Activated T-helper 2 cell treated with anti-CD3 and anti-CD28 coated beads, Interferon-gamma antibody, Interleukin-2, Interleukin-4, amounts not matched to agents 10 μg/mL and 5 μg/mL and 100 μg/mL, durations not matched to agents 14 hours and 24 hours and 36 hours (primary cell): ENCODE results near the gene USP47. TPM values are rescaled to one million over a fixed set of nuclear protein-coding genes. Genes with fewer than 3 reads are reported as not detected.
A peak's percentile ranks its signal among the peaks of the same experiment; 100 is the strongest.

Source experiments
- DNase-seq: peaks from one replicate; pipeline ENCODE4 v3.0.0; 2021; ENCODE audit warnings: low spot score
- H3K27ac Mint-ChIP-seq: one replicate; pipeline ENCODE4 v1.8.0; 2021; ENCODE audit warnings: mixed read lengths
- H3K27me3 Mint-ChIP-seq: one replicate; pipeline ENCODE4 v1.8.0; 2021; ENCODE audit warnings: low read depth, mixed read lengths
- H3K36me3 Mint-ChIP-seq: one replicate; pipeline ENCODE4 v1.8.0; 2021; ENCODE audit warnings: low read depth, mixed read lengths
- H3K4me1 Mint-ChIP-seq: one replicate; pipeline ENCODE4 v1.8.0; 2021; ENCODE audit warnings: low read depth, mixed read lengths
- H3K4me3 Mint-ChIP-seq: one replicate; pipeline ENCODE4 v1.8.0; 2021; ENCODE audit warnings: low read depth, mild to moderate bottlenecking, moderate library complexity, mixed read lengths
- H3K9me3 Mint-ChIP-seq: one replicate; pipeline ENCODE4 v1.8.0; 2021; ENCODE audit warnings: mixed read lengths
- intact Hi-C: fragments of 100-400 bp; cut with micrococcal nuclease; formaldehyde crosslinking; loops from one replicate; pipeline ENCODE4 v1.15.1; 2023
- total RNA-seq: library from RNA; stranded (reverse); gene quantifications from 2 replicates; pipeline ENCODE4 v1.2.3, GENCODE V29; 2022

The USP47 gene
- total RNA-seq, 1 donor from 2014 or later, result 55.8 TPM

DNA sequence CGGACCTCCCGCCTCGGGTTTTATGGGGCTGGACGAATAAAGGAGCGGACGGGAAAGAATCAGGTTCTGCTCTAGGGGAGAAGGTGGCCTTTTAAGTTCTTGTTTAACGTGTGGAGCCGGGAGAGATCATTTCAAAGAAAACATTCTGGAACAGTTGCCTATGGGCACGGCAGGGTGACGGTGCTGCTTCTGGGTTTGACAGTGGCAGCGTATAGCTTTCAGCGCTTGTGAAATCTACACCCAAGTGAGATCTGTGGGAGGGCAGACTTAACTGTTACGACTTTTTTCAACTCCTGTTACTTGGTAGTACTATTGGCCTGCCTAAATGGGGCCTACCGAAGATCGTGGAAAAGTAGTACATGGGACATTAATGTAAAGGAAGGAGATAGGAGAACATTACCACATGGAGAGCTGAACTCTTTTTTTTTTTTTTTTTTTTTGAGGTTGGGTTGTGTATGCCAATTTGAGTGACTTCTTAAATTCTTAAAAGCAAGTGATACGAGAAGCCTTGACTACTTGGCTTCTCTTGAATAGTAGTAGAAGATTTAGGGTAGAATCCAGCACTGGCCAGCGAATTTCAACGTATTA is 743 bp downstream of the USP47 start:
- Mint-ChIP-seq H3K9me3 (no peaks in the 10 kb centered on the region), H3K4me3 (no peak overlapping the region), H3K36me3 (peaks cover 3% of the 10 kb centered on the region), H3K27ac (no peak overlapping the region), H3K4me1 (peaks cover 9% of the 10 kb centered on the region), H3K27me3 (peaks cover 13% of the 10 kb centered on the region)
- peak; percentile 55 for DNase-seq
- intact Hi-C loops, result loop anchor here (1.0 to 10.0 kb wide), 5 partner anchors 220 to 1385 kb away; partner anchors contain the start of genes AMPD3, GALNT18 and ZBED5

DNA sequence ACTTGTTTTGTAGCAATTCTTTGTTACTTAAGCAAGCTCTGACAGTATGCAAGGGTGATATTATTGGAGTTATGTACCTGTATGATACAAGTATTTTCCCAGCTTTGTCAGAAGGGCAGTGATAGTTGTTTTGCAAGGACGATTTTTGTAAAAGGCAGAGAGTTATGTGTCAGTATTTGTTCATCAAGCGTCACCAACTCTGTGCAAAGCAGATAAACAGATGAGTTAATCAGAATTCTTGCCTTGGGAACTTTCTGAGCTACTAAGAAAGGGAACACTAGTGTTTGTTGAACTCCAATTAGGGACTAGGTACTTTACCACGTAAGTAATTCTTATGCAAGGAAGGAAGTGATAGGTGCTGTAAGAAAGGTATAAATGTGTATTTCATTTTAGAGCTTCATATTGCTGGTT is 1.4 kb downstream of the USP47 start:
- no peak for DNase-seq
- no peak overlapping the region for H3K27ac Mint-ChIP-seq
- intact Hi-C loops, result loop anchor here (2.0 to 10.0 kb wide), 4 partner anchors 221 to 1386 kb away; partner anchors contain the start of genes AMPD3, GALNT18 and ZBED5
- H3K27me3 Mint-ChIP-seq, result peaks cover 11% of the 10 kb centered on the region
- H3K36me3 Mint-ChIP-seq, result peaks cover 3% of the 10 kb centered on the region
- no peak overlapping the region for H3K4me3 Mint-ChIP-seq
- H3K4me1 Mint-ChIP-seq, result peaks cover 11% of the 10 kb centered on the region
- no peaks in the 10 kb centered on the region for H3K9me3 Mint-ChIP-seq

DNA sequence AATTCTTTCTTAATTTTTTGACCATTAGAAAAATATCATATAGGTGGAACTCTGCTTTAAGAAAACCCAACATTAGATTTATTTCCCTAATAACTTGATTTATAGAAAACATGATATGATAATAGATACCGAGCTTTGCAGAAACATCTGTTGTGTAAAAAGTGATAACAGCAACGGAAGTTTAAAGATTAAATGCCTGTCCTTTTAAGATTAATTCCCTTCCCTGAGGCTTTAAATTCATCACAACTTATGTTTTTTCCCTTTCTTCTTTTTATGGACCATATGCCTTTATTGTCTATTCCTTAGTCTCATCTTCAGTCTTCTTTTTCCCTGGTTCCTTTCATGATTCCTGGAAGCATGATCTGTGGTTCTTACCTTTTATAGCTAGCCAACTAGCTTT is 1.9 kb downstream of the USP47 start:
- no peak overlapping the region for H3K27ac Mint-ChIP-seq
- peaks cover 3% of the 10 kb centered on the region for H3K36me3 Mint-ChIP-seq
- intact Hi-C loops, result loop anchor here (2.0 to 10.0 kb wide), 5 partner anchors 21 to 1386 kb away; partner anchors contain the start of genes AMPD3, GALNT18 and ZBED5
- H3K9me3 Mint-ChIP-seq, result no peaks in the 10 kb centered on the region
- no peak for DNase-seq
- peaks cover 8% of the 10 kb centered on the region for H3K27me3 Mint-ChIP-seq
- H3K4me3 Mint-ChIP-seq, result no peak overlapping the region
- H3K4me1 Mint-ChIP-seq, result peaks cover 11% of the 10 kb centered on the region

DNA sequence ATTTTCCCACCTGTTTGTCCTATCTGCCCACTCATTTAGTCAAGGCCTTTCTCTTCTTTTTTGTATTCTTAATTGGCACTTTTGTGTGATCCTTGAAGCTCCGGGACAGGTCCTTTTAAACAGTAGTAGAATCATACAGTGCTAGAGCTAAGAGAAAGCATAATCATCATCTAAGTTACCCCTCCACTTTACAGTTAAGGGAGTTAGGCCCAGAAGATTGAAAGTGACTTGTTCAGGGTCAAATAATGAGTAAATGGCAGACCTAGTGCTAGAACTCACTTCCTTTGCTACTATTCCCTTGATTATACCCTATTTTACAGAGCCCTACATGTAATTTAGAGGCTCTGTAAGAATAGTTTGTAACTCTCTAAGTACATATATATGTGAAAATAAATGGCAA is 2.5 kb downstream of the USP47 start:
- Mint-ChIP-seq H3K9me3 (no peaks in the 10 kb centered on the region), H3K4me1 (peaks cover 15% of the 10 kb centered on the region), H3K27me3 (peaks cover 3% of the 10 kb centered on the region), H3K36me3 (peaks cover 3% of the 10 kb centered on the region), H3K27ac (no peak overlapping the region), H3K4me3 (no peak overlapping the region)
- intact Hi-C loops, result loop anchor here (2.0 to 10.0 kb wide), 4 partner anchors 21 to 1387 kb away; partner anchors contain the start of genes AMPD3 and GALNT18
- no peak for DNase-seq

DNA sequence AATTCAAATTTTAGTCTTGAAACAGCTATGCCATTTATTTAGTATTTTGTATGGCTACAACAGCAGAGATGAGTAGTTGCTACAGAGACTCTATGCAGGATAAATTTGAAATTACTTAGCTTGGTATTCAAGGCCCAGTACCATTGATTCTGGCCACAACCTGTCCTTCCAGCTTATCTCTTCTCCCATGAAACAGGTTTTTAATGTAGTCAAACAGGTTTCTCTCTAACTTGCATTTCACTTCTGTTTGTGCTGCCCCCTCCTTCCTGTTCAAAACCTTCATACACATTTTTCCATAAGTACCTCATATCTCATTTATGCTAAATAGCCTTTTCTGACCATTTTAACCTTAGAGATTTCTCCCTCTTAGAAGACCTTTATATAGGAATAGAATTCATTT is 3.3 kb downstream of the USP47 start:
- Mint-ChIP-seq H3K36me3 (peaks cover 3% of the 10 kb centered on the region), H3K27ac (no peak overlapping the region), H3K4me3 (peak overlapping the region; percentile 46), H3K27me3 (no peaks in the 10 kb centered on the region), H3K4me1 (peaks cover 23% of the 10 kb centered on the region), H3K9me3 (no peaks in the 10 kb centered on the region)
- intact Hi-C loops, result loop anchor here (1.0 to 10.0 kb wide), 5 partner anchors 11 to 342 kb away; no protein-coding TSS in a partner anchor
- DNase-seq, result no peak

DNA sequence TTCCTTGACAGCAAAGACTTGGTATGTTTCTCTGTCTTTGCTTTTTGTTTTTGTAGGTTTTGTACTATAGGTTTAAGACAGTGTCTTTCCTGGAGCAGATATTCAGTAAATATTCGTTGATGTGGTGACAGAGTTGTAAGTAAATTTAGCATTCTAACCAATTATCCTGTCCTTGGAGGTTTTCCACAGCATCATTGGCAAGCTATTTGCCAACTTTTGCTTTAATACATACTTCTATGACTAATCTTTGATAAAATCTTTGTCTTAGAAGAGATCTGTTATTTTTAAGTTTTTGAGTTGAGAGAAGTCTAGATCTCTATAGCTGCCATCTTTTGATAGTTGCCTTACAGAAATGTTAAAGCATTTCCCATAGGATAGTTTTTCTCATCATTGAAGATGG is 3.8 kb downstream of the USP47 start:
- H3K4me3 Mint-ChIP-seq, result peak overlapping the region; percentile 46
- DNase-seq, result no peak
- intact Hi-C loops, result loop anchor here (1.0 to 10.0 kb wide), 5 partner anchors 11 to 342 kb away; no protein-coding TSS in a partner anchor
- H3K4me1 Mint-ChIP-seq, result peaks cover 28% of the 10 kb centered on the region
- no peaks in the 10 kb centered on the region for H3K27me3 Mint-ChIP-seq
- peaks cover 3% of the 10 kb centered on the region for H3K36me3 Mint-ChIP-seq
- H3K27ac Mint-ChIP-seq, result no peak overlapping the region
- no peaks in the 10 kb centered on the region for H3K9me3 Mint-ChIP-seq

DNA sequence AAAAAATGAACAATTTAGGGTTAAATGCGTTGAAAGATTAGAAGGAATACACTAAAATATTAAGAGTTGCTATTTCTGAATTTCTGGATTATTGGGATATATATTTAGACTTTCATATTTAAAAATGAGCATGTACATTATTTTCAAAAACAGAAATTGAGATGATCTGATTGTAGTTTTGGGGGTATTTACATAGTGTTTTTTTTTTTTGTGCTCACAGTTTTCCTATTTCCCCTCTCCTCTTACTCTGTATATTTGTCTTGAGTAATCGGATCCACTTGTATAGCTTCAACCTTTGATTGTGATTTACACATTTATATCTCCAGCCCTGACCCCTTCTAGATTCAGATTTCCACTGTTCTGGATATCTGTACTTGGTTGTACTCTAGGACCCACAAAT is 5.3 kb downstream of the USP47 start:
- H3K4me1 Mint-ChIP-seq, result peaks cover 30% of the 10 kb centered on the region

DNA sequence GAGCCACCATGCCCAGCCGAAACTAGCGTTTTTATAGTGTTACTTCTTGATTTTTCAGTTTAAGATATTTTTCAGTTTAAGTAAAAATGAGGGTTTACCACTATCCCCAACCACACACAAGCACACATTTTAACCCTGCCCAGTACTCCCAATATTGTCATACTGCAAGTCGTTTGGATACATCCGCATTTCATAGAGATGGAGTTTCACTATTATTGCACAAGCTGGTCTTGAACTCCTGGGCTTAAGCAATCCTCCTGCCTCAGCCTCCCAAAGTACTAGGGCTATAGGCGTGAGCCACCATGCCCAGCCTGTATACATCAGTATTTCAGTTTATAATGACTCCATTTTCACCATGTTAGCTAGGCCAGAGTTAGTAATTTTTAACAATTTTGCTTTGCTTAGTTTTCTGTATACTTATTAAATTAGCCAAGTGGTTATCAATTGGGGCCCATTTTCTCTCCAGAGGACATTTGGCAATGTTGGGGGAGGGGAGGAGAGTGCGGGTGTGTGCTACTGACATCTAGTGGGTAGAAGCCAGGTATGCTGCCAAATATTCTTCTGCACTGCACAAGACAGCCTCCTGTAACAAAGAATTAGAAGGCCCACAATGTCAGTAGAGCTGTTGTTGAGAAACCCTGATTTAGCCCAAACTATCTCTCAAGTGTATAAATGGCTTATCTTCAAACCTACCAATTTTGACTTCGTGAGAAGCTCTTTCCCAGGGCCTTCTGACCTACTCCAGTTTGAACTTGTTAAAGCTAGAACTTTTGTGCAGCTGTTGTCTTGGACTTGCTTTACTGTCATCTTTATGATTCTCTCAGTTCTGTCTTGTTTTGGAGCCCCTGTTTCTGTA is 7.3 kb downstream of the USP47 start:
- Mint-ChIP-seq H3K36me3 (peaks cover 7% of the 10 kb centered on the region), H3K4me3 (no peak overlapping the region), H3K27me3 (no peaks in the 10 kb centered on the region), H3K27ac (peak overlapping the region; percentile 0), H3K9me3 (no peaks in the 10 kb centered on the region), H3K4me1 (peaks cover 41% of the 10 kb centered on the region)
- peak; percentile 54 for DNase-seq
- intact Hi-C loops, result loop anchor here (2.0 to 10.0 kb wide), 5 partner anchors 33 to 338 kb away; no protein-coding TSS in a partner anchor

More for the DNA sequence above, 5.3 kb downstream of the USP47 start:
- H3K4me3 Mint-ChIP-seq, result no peak overlapping the region
- no peaks in the 10 kb centered on the region for H3K27me3 Mint-ChIP-seq
- H3K27ac Mint-ChIP-seq, result no peak overlapping the region
- H3K36me3 Mint-ChIP-seq, result peaks cover 3% of the 10 kb centered on the region
- intact Hi-C loops, result loop anchor here (5.0 to 10.0 kb wide), 3 partner anchors 35 to 340 kb away; no protein-coding TSS in a partner anchor
- DNase-seq, result no peak
- H3K9me3 Mint-ChIP-seq, result no peaks in the 10 kb centered on the region

DNA sequence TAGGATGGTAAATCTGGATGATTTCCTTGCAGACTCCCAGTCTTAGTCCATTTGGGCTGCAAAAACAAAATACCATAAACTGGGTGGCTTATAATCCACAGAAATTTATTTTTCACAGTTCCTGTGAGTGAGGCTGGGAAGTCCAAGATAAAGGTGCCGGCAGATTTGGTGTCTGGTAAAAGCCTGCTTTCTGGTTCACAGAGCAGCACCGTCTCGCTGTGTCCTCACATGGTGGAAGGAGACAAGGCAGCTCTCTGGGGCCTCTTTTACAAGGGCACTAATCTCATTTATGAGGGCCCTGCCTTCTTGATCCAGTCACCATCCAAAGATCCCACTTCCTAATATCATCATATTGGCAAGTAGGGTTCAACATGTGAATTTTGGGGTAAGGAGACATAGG is 8.9 kb downstream of the USP47 start:
- intact Hi-C loops, result no loop called here
- Mint-ChIP-seq H3K27ac (no peak overlapping the region), H3K36me3 (peaks cover 7% of the 10 kb centered on the region), H3K27me3 (no peaks in the 10 kb centered on the region), H3K4me1 (peaks cover 42% of the 10 kb centered on the region), H3K4me3 (no peak overlapping the region), H3K9me3 (no peaks in the 10 kb centered on the region)
- DNase-seq, result no peak

DNA sequence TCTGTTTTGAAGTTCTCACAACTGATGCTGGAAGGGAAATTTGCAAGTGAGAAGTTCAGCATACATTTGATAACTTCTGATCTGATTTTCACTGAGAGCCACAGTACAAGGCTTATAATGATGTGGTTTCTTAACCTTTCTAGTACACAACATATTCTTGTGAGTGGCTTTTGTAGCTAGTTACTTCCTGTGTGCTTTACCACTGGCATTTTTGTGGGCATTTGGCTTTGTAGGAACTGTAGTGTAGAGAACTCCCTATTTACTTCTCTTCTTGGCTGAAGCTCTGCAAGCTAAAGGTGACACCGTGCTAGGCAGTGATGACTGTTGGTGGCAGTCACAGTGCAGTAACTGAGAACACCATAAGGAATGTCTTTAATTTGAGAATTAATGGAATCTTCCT is 14.9 kb downstream of the USP47 start:
- intact Hi-C loops, result loop anchor here (1.0 kb wide), 1 partner anchor 11 kb away; no protein-coding TSS in a partner anchor
- no peak overlapping the region for H3K4me3 Mint-ChIP-seq

DNA sequence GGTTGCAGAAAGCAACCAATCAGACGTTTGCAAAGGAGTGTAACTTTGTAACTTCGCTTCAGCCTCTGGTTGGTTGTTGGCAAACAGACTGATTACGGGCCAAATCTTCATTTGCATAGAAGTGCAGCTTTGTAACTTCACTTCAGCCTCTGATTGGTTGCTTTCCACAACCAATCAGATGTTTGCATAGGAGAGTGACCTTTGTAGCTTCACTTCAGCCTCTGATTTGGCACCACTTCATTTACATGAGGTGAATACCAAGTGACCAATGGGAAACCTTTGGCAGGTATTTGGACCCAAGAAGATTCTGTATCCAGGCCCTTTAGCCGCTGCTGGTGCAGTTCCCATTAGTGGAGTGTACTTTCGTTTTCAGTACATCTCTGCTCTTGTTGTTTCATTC is 16.0 kb downstream of the USP47 start:
- no peak overlapping the region for H3K4me3 Mint-ChIP-seq
- peaks cover 28% of the 10 kb centered on the region for H3K4me1 Mint-ChIP-seq
- no peak overlapping the region for H3K27ac Mint-ChIP-seq
- H3K36me3 Mint-ChIP-seq, result peaks cover 3% of the 10 kb centered on the region
- intact Hi-C loops, result no loop called here
- DNase-seq, result no peak
- H3K9me3 Mint-ChIP-seq, result no peaks in the 10 kb centered on the region
- no peaks in the 10 kb centered on the region for H3K27me3 Mint-ChIP-seq

More for the DNA sequence above, 14.9 kb downstream of the USP47 start:
- Mint-ChIP-seq H3K9me3 (no peaks in the 10 kb centered on the region), H3K27me3 (no peaks in the 10 kb centered on the region), H3K36me3 (peaks cover 3% of the 10 kb centered on the region), H3K4me1 (peaks cover 32% of the 10 kb centered on the region), H3K27ac (no peak overlapping the region)
- DNase-seq, result no peak

DNA sequence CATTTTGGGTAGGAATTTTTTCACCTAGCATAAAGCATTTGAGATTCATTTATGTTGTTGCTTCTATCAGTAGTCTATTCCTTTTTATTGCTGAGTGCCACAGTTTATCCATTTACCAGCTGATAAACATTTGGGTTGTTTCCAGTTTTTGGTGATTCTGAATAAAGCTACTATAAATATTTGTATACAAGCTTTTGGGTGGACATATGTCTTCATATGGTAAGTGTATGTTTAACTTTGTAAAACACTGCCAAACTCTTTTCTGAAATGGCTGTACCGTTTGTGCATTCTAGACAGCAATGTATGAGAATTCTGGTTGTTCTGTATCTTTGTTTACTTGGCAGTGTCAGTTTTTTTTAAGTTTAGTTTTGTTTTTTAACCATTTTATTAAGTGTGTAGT is 16.9 kb downstream of the USP47 start:
- no peak overlapping the region for H3K4me3 Mint-ChIP-seq
- no peak overlapping the region for H3K27ac Mint-ChIP-seq
- no peaks in the 10 kb centered on the region for H3K27me3 Mint-ChIP-seq
- H3K36me3 Mint-ChIP-seq, result no peaks in the 10 kb centered on the region
- H3K4me1 Mint-ChIP-seq, result peaks cover 22% of the 10 kb centered on the region
- H3K9me3 Mint-ChIP-seq, result no peaks in the 10 kb centered on the region
- intact Hi-C loops, result no loop called here
- no peak for DNase-seq
